AG08396 (cell line): ENCODE measurements around the gene JPH4.

Source experiments
- DNase-seq: peaks from one replicate; pipeline ENCODE4 v3.0.0; 2012; ENCODE audit warnings: low spot score, mixed read lengths

JPH4 gene

GRCh38 chr14:23523229-23524016, 55.2 kb downstream of the JPH4 start:
- no peak for DNase-seq

- no peak for DNase-seq
Observed at GRCh38 chr14:23522643-23523198, 55.9 kb downstream of the JPH4 start.

- no peak for DNase-seq
Observed at GRCh38 chr14:23521785-23522640, 56.6 kb downstream of the JPH4 start.

- DNase-seq, result no peak
Observed at GRCh38 chr14:23520899-23521533, 57.6 kb downstream of the JPH4 start.

GRCh38 chr14:23518709-23519108, 59.9 kb downstream of the JPH4 start:
- no peak for DNase-seq
